CMK (cell line): ENCODE measurements around the gene LNX1.

Experiments used
- DNase-seq: peaks from one replicate; pipeline ENCODE4 v3.0.0-alpha.2; 2010; ENCODE audit warnings: low read depth

The LNX1 gene

DNA sequence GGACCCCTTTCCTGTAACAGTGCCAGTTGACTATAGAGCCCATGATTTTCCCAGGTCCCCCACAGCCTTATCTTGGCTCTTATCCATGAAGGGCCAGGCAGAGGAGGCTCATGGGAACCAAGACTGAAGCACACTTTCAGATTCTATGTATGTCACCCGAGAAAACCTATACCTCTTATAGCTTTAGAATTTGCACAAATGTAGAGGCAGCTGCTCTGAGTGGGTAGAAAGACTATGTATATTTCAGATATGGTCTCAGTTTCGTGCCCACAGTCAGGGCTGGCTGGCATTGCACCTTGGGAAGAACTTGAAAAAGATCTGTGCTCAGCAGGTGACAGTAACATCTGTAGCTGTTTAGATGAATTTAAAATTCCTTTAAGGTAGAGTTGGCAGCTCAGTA, 8.3 kb upstream of the LNX1 start:
- DNase-seq = no peak

DNA sequence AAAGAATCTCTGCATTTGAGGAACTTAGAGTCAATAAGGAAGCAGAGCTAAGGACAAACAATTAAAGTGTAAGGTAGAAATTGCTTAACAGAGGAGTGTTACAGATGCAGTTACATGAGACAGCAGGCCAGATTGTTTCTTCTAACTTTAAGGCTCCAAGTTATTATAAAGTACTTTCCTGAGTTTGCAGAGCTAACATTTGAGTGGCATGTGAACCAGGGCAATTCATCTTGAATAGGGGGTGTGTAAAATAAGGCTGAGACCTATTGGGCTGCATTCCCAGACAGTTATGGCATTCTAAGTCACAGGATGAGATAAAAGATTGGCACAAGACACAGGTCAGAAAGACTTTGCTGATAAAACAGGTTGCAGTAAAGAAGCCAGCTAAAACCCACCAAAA, 7.6 kb upstream of the LNX1 start:
- no peak for DNase-seq

DNA sequence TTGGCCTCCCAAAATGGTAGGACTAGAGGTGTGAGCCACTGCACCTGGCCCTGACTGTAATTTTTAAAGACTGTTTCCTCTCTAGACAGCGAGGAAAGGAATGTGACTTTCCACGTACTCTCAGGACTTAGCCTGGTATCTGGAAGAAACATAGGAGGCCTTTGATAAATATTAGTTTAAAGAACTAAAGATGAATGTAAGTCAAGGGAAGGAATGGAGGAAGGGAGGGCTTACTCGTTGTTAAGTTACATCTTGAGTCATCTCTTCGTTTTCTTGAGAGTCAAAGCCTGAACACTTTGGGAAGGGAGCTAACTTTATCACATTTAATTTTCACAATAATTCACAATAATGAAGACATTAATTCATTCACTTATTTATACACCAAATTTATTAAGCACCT, 7.2 kb upstream of the LNX1 start:
- no peak for DNase-seq

DNA sequence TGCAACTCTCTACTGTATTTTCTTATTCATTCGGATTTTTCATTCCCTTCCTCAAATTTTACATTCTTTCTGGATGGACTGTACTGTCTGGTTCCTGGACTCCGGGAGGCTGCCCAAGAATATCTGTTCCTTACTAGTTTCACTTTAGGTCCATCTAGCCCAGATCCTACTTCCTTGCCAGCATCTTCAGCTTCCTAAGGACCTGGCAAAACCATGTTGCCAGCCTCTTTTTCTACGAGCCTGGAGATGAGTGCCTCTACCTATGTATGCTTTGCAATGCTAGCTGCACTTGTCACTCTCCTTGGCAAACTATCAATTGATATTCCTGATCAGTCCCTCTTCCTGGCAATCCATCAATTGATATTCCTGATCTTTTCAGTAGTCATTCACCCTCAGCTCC, 5.6 kb upstream of the LNX1 start:
- no peak for DNase-seq

GRCh38 chr4:53595834-53596233, 4.5 kb upstream of the LNX1 start:
- no peak for DNase-seq

- no peak for DNase-seq
Measured at GRCh38 chr4:53595204-53595603, 3.9 kb upstream of the LNX1 start.

- no peak for DNase-seq
Measured at GRCh38 chr4:53593765-53594164, 2.5 kb upstream of the LNX1 start.

DNA sequence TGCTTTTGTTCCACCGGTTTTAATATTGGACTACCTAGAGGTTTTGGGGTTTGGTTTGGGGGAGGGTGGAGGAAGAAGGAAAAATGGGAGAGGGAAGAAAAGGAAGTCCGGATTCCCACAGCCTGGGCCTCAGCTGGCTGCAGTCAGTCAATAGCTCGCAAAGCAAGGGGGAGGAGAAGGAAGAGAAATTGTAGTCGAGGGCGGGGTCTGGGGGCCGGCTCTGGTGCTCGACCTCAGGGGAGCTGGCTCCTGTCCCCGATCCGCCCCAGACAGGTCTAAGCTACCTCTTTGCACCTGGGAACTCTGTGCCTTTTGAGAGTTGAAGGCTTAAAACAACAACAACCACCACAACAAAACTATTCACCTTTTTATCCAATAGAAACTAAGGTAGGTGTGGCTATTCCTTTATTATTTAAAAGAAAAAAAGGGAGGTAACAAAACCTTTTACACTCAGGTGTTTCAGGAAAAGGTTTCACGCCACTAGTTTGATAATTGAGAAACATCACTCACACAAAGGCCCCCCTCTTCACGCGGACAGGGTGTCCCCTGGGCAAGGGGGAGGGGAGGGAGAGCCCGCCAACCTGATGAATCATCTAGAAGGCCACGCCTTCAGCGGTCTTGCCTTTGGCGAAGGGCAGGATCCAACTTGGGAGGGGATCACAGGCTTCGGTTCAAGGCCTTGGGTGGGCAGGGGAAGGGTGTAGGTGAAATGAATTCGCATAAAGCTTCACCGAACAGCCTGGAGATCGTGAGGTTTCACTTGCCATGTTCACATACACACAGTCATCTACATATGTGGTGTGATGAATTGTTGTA, 1.6 kb upstream of the LNX1 start:
- no peak for DNase-seq

GRCh38 chr4:53592122-53592521, 836 bp upstream of the LNX1 start:
- no peak for DNase-seq

GRCh38 chr4:53590187-53590586, 1.1 kb downstream of the LNX1 start:
- no peak for DNase-seq

DNA sequence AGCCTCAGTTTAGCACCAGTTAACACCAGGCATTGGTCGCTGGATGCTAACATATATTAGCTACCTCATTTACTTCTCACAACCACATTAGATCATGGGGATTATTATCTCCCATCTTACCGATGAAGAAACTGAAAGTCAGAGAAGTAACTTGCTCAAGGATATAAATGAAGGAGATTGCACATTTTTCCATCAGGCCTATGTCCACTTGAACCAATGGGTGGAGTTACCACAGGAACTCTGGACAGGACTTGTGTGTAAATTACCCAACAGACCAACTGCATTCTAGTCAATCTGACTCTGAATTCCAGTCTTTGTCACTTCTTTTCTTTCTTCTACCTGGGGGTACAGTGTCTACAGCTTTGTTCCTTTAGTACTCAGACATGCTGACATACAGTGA, 1.8 kb downstream of the LNX1 start:
- DNase-seq = no peak

DNA sequence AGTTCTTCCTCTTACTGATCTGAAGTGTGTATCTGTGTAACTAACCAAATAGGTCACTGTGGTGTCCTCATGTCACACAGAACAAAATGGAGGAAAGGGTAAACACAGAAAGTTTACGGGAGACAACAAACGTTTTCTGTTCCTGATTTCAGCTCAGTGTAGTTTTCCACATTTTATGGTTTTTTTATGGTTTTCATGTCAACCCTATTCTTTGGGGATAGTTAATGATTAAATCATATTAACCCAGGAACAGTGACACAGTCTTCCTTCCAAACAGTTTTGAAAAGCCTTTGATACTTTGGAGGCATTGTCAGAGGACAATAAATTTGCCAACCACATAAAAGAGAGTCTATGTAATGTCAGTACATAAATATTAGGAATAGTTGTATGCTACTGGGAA, 4.2 kb downstream of the LNX1 start:
- DNase-seq = no peak

- no peak for DNase-seq
Measured at GRCh38 chr4:53586121-53586816, 5.0 kb downstream of the LNX1 start.

DNA sequence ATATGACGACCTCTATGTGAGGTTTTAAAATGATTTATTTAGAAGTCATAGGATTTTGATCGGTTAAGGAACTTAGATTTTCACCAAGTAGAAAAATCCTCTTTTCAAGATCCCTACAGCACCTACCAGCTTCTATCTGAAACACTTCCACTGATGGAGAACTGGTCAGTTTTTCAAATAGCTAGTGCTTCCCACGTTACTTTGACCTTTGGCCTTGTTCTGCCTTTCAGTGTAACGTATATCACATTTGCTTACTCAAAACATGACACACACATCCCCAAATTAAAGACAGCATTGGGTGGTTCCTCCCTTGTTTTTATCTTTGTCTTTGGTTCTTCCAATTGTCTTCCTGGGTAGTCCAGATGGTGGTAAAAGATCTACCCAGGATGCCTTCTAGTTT, 6.6 kb downstream of the LNX1 start:
- no peak for DNase-seq

- DNase-seq = no peak
Measured at GRCh38 chr4:53583513-53583912, 7.8 kb downstream of the LNX1 start.

DNA sequence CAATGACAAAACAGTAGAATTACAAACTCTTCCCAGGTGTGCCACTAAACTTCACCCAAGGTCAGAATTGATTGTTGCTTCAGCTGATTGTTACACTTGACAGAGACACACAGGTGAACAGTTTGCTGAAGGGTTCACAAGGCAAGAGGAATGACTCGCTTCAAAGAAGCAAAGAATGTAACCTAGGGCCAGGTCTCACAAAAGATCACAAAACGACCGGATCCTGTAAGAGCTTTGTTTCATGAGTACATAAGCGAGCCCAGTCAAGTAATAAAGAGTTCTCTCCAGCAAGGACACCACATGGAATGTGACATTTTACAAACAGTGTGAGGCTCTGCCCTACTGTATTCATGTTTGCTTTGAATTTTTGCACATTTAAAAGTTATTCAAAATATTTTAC, 9.1 kb downstream of the LNX1 start:
- DNase-seq = no peak

DNA sequence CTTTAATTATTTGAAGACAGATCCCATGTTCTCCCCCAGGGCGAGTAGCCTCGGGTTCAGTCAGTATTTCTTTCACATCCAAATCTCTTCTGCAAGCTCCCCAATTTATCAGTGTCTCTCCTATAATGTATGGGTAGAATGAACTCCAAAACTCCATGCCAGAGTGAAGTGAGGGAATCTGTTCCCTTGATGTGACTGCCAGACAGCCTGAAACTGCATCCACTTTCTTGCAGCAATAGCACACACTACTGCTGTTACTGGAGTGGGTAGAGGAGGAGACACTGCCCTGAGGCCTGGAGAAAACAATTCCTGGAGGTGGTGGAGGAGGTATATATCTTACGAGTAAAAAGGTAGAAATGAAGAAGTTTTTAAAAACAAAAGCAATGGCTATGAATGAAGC, 11.0 kb downstream of the LNX1 start:
- DNase-seq = no peak

DNA sequence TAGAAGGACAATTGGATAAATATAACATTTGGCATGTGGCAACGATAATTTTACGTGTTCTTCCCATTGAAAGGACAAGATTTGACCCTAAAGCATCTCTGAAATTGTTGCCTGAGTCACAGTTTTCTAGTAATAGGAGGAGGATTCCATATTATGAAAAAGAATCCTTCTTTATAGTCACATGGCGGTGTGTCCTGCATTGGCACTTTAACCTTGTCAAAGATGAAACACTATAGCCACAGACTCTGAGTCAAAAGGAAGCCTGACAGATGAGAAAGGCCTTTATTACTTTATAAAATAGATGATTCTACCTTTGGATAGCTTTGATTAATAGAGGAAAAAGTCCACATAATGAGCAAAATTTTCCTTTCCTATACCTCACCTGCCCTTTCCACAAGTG, 11.5 kb downstream of the LNX1 start:
- no peak for DNase-seq

DNA sequence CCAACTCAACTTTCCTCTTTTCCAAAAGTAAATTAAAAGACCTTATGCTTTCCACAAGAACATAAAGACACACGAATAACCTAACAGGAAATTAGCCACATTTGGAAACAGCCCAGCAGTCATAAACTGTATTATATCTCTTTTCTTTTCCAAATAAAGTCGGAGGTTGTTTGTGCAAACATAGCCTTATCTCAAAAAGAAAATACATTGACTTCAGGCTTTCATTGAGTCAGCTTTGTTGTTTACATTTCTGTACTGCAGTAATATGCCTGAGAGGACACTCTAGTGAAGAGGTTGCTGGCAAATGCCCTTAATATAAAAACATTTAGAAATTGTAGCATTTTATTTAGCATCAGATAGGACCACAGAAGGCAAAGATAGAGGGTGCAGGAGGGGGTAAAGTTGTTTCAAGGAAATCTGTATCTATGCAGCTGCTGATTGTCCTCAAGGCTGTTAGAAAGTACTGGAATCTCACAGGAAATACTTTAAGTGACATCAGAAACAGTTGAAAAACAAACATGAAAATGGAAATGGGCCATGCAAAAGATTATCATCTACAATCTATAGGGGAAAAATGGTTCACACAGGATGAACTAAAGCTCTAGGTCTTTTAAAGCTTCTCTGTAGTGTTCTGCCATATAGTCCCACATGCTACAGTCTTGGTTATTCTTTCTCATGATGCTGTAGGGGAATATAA, 14.5 kb downstream of the LNX1 start:
- no peak for DNase-seq

GRCh38 chr4:53576071-53576617, 15.1 kb downstream of the LNX1 start:
- no peak for DNase-seq

DNA sequence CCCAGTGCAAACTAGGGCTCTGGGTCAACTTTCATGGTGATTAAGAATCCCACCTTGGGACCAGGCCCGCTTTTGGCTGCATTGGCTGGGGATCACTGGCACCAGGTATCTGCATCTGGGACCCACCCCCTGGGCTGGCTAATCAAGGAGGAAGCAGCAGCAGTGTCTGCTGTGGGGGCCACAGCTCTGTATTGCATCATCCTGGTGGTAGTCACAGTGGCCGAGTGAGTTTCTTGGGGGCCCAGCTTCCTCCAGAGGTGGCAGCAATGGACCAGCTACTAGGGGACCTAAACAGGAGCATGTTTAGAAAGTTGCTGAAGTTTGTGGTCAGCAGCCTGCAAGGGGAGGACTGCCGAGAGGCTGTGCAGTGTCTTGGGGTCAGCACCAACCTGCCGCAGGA, 15.7 kb downstream of the LNX1 start:
- DNase-seq = no peak

GRCh38 chr4:53574528-53574927, 16.8 kb downstream of the LNX1 start:
- DNase-seq = no peak

DNA sequence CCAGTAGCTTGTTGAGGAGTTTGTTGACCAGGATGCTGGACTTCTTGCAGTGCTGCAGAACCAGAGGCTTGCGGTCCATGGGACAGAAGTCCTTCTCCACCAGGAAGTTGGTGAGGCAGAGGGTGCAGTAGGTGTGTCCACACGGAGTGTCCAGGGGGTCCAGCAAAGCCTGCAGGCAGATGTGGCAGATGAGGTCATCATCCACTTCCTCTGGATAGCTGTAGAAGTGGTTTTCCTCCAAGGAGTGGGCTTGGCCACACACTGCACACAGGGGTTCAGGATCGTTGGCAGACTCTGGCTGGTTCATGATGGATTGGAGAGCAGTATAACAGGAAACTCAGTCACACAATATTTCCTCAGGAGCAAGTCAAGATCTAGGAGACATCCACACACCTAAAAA, 17.6 kb downstream of the LNX1 start:
- DNase-seq = no peak
